ENCODE measurements around the gene RBM48. TPM values are rescaled to one million over a fixed set of nuclear protein-coding genes. Genes with fewer than 3 reads are reported as not detected.
A peak's percentile ranks its signal among the peaks of the same experiment; 100 is the strongest.

Gene RBM48
- total and polyA plus RNA-seq, 11 donors = 6.5 to 13.7 (median 10.6) TPM

GRCh38 chr7:92485974-92486373 is 42.6 kb upstream of the RBM48 start:
- Histone ChIP-seq H3K27me3 (no peaks in the 10 kb centered on the region), H3K9me3 (no peaks in the 10 kb centered on the region), H3K4me3 (no peak overlapping the region), H3K27ac (peak overlapping the region in 2 of 12 donors; percentile 20 to 47), H3K36me3 (peaks cover 2 to 66% (median 55%) of the 10 kb centered on the region in 9 donors), H3K4me1 (peaks cover 0 to 8% (median 0%) of the 10 kb centered on the region in 12 donors)
- intact Hi-C loops (cut with DNase I) = no loop called here
- no peak for TF ChIP-seq CTCF (IDR thresholded peaks at IDR 0.05)
- TF ChIP-seq POLR2A (IDR thresholded peaks at IDR 0.05) = no peak
- DNase-seq (no peak), ATAC-seq (peak; percentile 11 to 59 (median 48))
- 53 to 63% (median 61%) methylated on average over 2 of the region's 2 CpGs for WGBS, 4 donors

DNA sequence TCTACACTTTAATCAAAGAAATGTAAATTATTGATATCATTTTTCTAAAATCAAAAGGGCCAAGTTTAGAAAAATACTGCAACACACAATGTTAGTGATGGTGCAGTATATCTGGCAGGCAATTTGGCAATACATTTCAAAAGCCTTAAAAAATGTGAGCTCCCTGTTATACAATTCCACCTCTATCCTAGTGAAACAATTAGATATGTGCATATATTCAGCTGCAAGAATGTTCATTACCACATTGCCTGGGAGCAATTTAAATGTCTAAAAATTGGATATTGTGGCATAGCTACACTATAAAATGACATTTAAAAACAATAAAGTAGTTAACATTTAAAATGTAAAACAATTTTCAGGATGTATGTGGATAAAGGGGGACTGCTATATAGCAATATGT is 40.8 kb upstream of the RBM48 start:
- Histone ChIP-seq H3K4me1 (peaks cover 0 to 8% (median 0%) of the 10 kb centered on the region in 12 donors), H3K27me3 (no peaks in the 10 kb centered on the region), H3K36me3 (peaks cover 2 to 84% (median 74%) of the 10 kb centered on the region in 9 donors), H3K27ac (no peak overlapping the region), H3K9me3 (no peaks in the 10 kb centered on the region), H3K4me3 (no peak overlapping the region)
- TF ChIP-seq CTCF (IDR thresholded peaks at IDR 0.05) (no peak), POLR2A (IDR thresholded peaks at IDR 0.05) (no peak)
- intact Hi-C loops (cut with DNase I) = no loop called here
- DNase-seq = no peak
- ATAC-seq = no peak

- peaks cover 2 to 98% (median 92%) of the 10 kb centered on the region in 9 donors for H3K36me3 ChIP-seq
- no peak for TF ChIP-seq POLR2A (IDR thresholded peaks at IDR 0.05)
- TF ChIP-seq CTCF (IDR thresholded peaks at IDR 0.05) = no peak
- WGBS, 4 donors = 47 to 53% (median 49%) methylated on average over 1 of the region's 1 CpG
- H3K27me3 ChIP-seq = no peaks in the 10 kb centered on the region
- H3K27ac ChIP-seq = no peak overlapping the region
- DNase-seq (no peak), ATAC-seq (peak in 3 of 4 donors; percentile 58 to 79 (median 73))
- intact Hi-C loops (cut with DNase I) = no loop called here
- no peaks in the 10 kb centered on the region for H3K9me3 ChIP-seq
- no peak overlapping the region for H3K4me3 ChIP-seq
- peaks cover 0 to 8% (median 0%) of the 10 kb centered on the region in 12 donors for H3K4me1 ChIP-seq
Measured at GRCh38 chr7:92489634-92490033, 39.0 kb upstream of the RBM48 start.

GRCh38 chr7:92496876-92497275 is 31.7 kb upstream of the RBM48 start:
- no peaks in the 10 kb centered on the region for H3K9me3 ChIP-seq
- H3K27ac ChIP-seq = no peak overlapping the region
- no peak overlapping the region for H3K4me3 ChIP-seq
- H3K4me1 ChIP-seq = no peaks in the 10 kb centered on the region
- TF ChIP-seq POLR2A (IDR thresholded peaks at IDR 0.05) (no peak), CTCF (IDR thresholded peaks at IDR 0.05) (no peak)
- intact Hi-C loops (cut with DNase I) = no loop called here
- DNase-seq = no peak
- no peak for ATAC-seq
- 90 to 93% (median 91%) methylated on average over 2 of the region's 2 CpGs for WGBS, 4 donors
- H3K36me3 ChIP-seq = peaks cover 0 to 100% (median 91%) of the 10 kb centered on the region in 9 donors
- H3K27me3 ChIP-seq = no peaks in the 10 kb centered on the region
